ENCODE measurements around the gene GRM4.

The GRM4 gene

GRCh38 chr6:34063651-34064050, 82.2 kb downstream of the GRM4 start:
- no peak for TF ChIP-seq CTCF (IDR thresholded peaks at IDR 0.05; ENCODE audit: insufficient read depth, missing control alignments)
- FAIRE-seq (no peak), DNase-seq (ENCODE audit: insufficient read length, low spot score) (no peak)

GRCh38 chr6:34062815-34063214, 83.1 kb downstream of the GRM4 start:
- peak; percentile 12 for TF ChIP-seq CTCF (IDR thresholded peaks at IDR 0.05; ENCODE audit: insufficient read depth, missing control alignments)
- FAIRE-seq (no peak), DNase-seq (ENCODE audit: insufficient read length, low spot score) (no peak)

DNA sequence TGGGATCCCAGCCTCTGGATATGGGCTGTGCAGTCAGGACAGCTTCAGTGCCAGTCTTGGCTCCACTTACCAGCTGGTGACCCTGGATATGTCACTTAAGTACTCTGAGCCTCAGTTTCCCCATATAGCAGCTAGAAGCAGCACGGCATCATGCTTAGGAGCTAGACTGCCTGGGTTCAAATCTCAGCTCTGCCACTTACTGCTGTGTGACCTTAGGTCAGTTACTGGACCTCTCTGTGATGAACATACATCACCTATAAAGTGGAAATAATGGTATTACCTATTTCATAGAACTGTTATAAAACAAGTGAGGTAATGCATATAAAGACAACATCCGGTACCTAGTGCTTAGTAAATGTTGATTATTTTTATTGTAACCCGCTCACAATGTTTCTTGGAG, 83.7 kb downstream of the GRM4 start:
- TF ChIP-seq CTCF (IDR thresholded peaks at IDR 0.05; ENCODE audit: insufficient read depth, missing control alignments), result no peak
- no peak for FAIRE-seq

GRCh38 chr6:34061348-34061747, 84.5 kb downstream of the GRM4 start:
- no peak for FAIRE-seq
- no peak for TF ChIP-seq CTCF (IDR thresholded peaks at IDR 0.05; ENCODE audit: insufficient read depth, missing control alignments)
- DNase-seq (ENCODE audit: insufficient read length, low spot score), result no peak

More for the DNA sequence above, 83.7 kb downstream of the GRM4 start:
- no peak for DNase-seq (ENCODE audit: insufficient read length, low spot score)

GRCh38 chr6:34059914-34060313, 86.0 kb downstream of the GRM4 start:
- FAIRE-seq, result no peak
- no peak for TF ChIP-seq CTCF (IDR thresholded peaks at IDR 0.05; ENCODE audit: insufficient read depth, missing control alignments)
- DNase-seq (ENCODE audit: insufficient read length, low spot score), result no peak

DNA sequence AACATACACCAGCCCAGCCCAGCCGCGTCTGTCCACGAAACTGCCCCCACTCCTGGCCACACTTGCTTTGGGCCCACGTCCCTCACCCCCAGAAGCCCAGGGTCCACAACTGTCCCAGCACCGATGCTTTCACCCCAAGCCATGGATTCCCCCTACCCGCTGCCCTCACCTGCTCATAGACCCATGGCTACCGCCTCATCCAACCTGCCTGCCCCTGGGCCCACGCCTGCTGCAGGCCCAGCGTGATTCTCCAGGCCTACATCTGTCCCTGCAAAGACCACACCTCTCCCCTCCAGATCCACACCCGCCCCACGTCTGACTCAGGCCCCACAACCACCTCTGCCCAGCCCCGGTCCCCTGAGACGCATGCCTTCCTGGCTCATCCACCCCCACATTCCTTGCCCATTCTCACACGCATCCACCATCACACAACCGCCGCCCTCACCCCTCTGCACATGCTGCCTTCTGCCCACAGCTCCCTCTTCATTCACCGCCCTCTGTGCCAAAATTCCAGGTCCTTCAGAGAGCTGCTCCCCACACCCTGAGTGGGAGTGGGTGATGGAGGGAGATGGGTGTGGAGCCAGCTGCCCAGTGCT, 86.7 kb downstream of the GRM4 start:
- no peak for DNase-seq (ENCODE audit: insufficient read length, low spot score)
- no peak for TF ChIP-seq CTCF (IDR thresholded peaks at IDR 0.05; ENCODE audit: insufficient read depth, missing control alignments)
- FAIRE-seq, result no peak

DNA sequence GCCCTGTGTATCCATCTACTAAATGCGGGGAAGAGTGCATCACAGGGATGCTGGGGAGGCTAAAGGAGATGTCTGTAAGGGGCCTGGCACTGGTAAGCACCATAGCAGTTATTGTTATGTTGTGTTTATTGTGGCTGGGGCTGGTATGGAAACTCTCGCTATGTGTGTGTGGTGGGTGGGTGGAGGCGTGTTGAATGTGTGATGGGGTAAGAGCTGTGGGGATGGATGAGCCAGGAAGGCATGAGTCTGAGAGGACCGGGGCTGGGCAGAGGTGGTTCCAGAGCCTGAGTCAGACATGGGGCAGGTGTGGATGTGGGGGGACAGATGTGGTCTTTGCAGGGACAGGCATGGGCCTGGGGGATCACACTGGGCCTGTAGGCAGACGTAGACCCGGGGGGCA, 88.1 kb downstream of the GRM4 start:
- DNase-seq (ENCODE audit: insufficient read length, low spot score) (no peak), FAIRE-seq (no peak)
- no peak for TF ChIP-seq CTCF (IDR thresholded peaks at IDR 0.05; ENCODE audit: insufficient read depth, missing control alignments)

Data from D721Med (cell line).